Esophagus muscularis mucosa (tissue), 3 donors: Measurements from ENCODE around the gene ELP4.

Source experiments
- POLR2A ChIP-seq: fragments of 450-650 bp; IDR thresholded peaks from one replicate; pipeline ENCODE4 v1.6.1; 2017; ENCODE audit warnings: antibody characterized with exemption, moderate library complexity, mild to moderate bottlenecking, low read depth
- POLR2AphosphoS5 ChIP-seq, 2 donors: sonication (generic); formaldehyde crosslinking; IDR thresholded peaks; one replicate each; pipeline ENCODE4 v1.6.1; 2017; ENCODE audit warnings: antibody characterized with exemption in 2 of 2
- TF ChIP-seq, protein P1 (sequence below), 3 experiments: fragments of 200-600 bp in 2 of 3; fragments of 450-650 bp in 1 of 3; sonication (generic) in 2 of 3; IDR thresholded peaks; one replicate each; pipeline ENCODE4 v1.5.1; 2017 to 2019; ENCODE audit warnings: antibody characterized with exemption in 3 of 3, mild to moderate bottlenecking in 2 of 3, moderate library complexity in 1 of 3

DNA sequence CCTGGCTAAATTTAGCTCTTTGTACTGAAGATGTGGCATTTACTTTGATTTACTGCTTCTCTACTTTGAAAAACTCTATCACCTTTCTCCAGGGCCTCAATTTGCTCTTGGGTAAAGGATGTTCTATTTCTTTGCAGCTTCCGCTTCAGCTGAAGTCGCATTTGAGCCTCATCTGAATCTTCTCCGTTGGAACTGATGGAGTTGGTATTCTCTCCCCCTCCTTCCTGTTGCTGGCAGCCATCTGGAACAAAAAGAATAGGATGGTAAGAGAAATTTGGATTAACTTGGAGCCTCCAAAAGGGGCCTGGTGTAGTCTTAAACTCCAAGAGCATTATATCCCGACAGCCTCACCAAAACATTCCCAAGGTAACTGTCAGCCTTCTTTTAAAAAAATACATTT is 285.0 kb downstream of the ELP4 start:
- TF ChIP-seq POLR2A, result no peak
- TF ChIP-seq POLR2AphosphoS5 (IDR thresholded peaks at IDR 0.05), result no peak
- TF ChIP-seq, protein P1, sequence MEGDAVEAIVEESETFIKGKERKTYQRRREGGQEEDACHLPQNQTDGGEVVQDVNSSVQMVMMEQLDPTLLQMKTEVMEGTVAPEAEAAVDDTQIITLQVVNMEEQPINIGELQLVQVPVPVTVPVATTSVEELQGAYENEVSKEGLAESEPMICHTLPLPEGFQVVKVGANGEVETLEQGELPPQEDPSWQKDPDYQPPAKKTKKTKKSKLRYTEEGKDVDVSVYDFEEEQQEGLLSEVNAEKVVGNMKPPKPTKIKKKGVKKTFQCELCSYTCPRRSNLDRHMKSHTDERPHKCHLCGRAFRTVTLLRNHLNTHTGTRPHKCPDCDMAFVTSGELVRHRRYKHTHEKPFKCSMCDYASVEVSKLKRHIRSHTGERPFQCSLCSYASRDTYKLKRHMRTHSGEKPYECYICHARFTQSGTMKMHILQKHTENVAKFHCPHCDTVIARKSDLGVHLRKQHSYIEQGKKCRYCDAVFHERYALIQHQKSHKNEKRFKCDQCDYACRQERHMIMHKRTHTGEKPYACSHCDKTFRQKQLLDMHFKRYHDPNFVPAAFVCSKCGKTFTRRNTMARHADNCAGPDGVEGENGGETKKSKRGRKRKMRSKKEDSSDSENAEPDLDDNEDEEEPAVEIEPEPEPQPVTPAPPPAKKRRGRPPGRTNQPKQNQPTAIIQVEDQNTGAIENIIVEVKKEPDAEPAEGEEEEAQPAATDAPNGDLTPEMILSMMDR (IDR thresholded peaks at IDR 0.05), result no peak
